Spleen (tissue), 11 donors: ENCODE data around the gene ZFHX2. TPM values are rescaled to one million over a fixed set of nuclear protein-coding genes. Genes with fewer than 3 reads are reported as not detected.

Experiments
- DNase-seq: peaks from one replicate; pipeline ENCODE4 v3.0.0-alpha.2; 2020
- H3K27ac ChIP-seq, 8 donors: fragments of 200-600 bp; sonication (generic) in 7 of 8; 1 replicate in 4 of 8; 2 replicates in 4 of 8; pipeline versions ENCODE4 v1.5.0 to v1.8.0; 2016 to 2021; ENCODE audit warnings: inconsistent platforms in 4 of 8, mild to moderate bottlenecking in 4 of 8, moderate library complexity in 1 of 8
- H3K27me3 ChIP-seq, 7 donors: fragments of 200-600 bp; sonication (generic) in 6 of 7; replicated peaks in 1 of 7; 1 replicate in 4 of 7; 2 replicates in 3 of 7; pipeline versions ENCODE4 v1.5.0 to v1.8.0; 2016 to 2021; ENCODE audit warnings: inconsistent platforms in 3 of 7, mild to moderate bottlenecking in 1 of 7
- H3K36me3 ChIP-seq, 6 donors: fragments of 200-600 bp; sonication (generic) in 5 of 6; 1 replicate in 4 of 6; 2 replicates in 2 of 6; pipeline versions ENCODE4 v1.5.0 to v1.8.0; 2016 to 2021; ENCODE audit warnings: inconsistent platforms in 2 of 6
- H3K4me1 ChIP-seq, 6 donors: fragments of 200-600 bp; sonication (generic) in 5 of 6; 1 replicate in 3 of 6; 2 replicates in 3 of 6; pipeline versions ENCODE4 v1.5.0 to v1.8.0; 2016 to 2021; ENCODE audit warnings: inconsistent platforms in 3 of 6
- H3K4me3 ChIP-seq, 8 donors: fragments of 200-600 bp; sonication (generic) in 7 of 8; 1 replicate in 4 of 8; 2 replicates in 4 of 8; pipeline versions ENCODE4 v1.5.0 to v1.8.0; 2016 to 2021; ENCODE audit warnings: inconsistent platforms in 4 of 8, mild to moderate bottlenecking in 4 of 8, moderate library complexity in 2 of 8
- H3K9me3 ChIP-seq, 8 donors: fragments of 200-600 bp; sonication (generic) in 7 of 8; 1 replicate in 4 of 8; 2 replicates in 4 of 8; pipeline versions ENCODE4 v1.5.0 to v1.8.0; 2016 to 2021; ENCODE audit warnings: inconsistent platforms in 4 of 8
- POLR2A ChIP-seq, 3 donors: fragments of 450-650 bp; IDR thresholded peaks; one replicate each; pipeline ENCODE4 v1.5.1; 2017; ENCODE audit warnings: antibody characterized with exemption in 3 of 3, mild to moderate bottlenecking in 1 of 3
- POLR2AphosphoS5 ChIP-seq, 3 donors: sonication (generic); formaldehyde crosslinking; IDR thresholded peaks; one replicate each; pipeline ENCODE4 v1.5.1; 2017; ENCODE audit warnings: antibody characterized with exemption in 3 of 3
- WGBS, 5 donors: extraction: QIAGEN DNeasy Blood & Tissue Kit in 3 of 5; methylation state at CpG; one replicate each; pipeline versions ENCODE4 v1.1.5 to v1.1.7; 2013 to 2018; 5-methylcytosine and 5-hydroxymethylcytosine counted together
- intact Hi-C: fragments of 100-400 bp; cut with DNase I; formaldehyde crosslinking; loops from one replicate; pipeline ENCODE4 v1.15.0; 2023; ENCODE audit warnings: low total_unique reads
- polyA plus RNA-seq, 3 donors: library from polyadenylated mRNA; stranded (reverse); fragments of 200-250 nt; gene quantifications; one replicate each; pipeline ENCODE4 v1.2.1, GENCODE V29; 2013
- total RNA-seq, 7 donors: library from RNA; depleted of rRNA in 3 of 7; stranded (reverse); fragments of >200 nt in 3 of 7; fragmentation: NEBNext Ultra II Directional in 4 of 7; extraction: Animal tissue kit (Norgen Biotek cat#: 25700) in 4 of 7; gene quantifications; one replicate each; pipeline versions ENCODE4 v1.1.0 to v1.2.1, GENCODE V29; 2016 to 2021
- TF ChIP-seq, protein P1 (sequence below), 11 experiments: fragments of 200-600 bp in 7 of 11; fragments of 450-650 bp in 4 of 11; sonication (generic) in 4 of 11; IDR thresholded peaks in 8 of 11; conservative IDR thresholded peaks in 3 of 11; 1 replicate in 7 of 11; 2 replicates in 4 of 11; pipeline versions ENCODE4 v1.4.0 to v1.8.0; 2016 to 2021; ENCODE audit warnings: antibody characterized with exemption in 11 of 11, inconsistent platforms in 4 of 11, mild to moderate bottlenecking in 1 of 11
- donor health status: healthy with polysubstance abuse.
- donor health status: DM: no; HTN: no; CAD: no; lungs with moderate emphysema.
- donor health status: DM: no; HTN: no; CAD: no.
- donor health status: Bipolar disorder and iron deficiency.
- donor health status: healthy.
- donor health status: DM: no; HTN: no; CAD: no.
- donor health status: DM: yes; HTN: yes; CAD: no.

ZFHX2 gene
- total and polyA plus RNA-seq, 10 donors, result 0.09 to 2.9 (median 1.0) TPM

DNA sequence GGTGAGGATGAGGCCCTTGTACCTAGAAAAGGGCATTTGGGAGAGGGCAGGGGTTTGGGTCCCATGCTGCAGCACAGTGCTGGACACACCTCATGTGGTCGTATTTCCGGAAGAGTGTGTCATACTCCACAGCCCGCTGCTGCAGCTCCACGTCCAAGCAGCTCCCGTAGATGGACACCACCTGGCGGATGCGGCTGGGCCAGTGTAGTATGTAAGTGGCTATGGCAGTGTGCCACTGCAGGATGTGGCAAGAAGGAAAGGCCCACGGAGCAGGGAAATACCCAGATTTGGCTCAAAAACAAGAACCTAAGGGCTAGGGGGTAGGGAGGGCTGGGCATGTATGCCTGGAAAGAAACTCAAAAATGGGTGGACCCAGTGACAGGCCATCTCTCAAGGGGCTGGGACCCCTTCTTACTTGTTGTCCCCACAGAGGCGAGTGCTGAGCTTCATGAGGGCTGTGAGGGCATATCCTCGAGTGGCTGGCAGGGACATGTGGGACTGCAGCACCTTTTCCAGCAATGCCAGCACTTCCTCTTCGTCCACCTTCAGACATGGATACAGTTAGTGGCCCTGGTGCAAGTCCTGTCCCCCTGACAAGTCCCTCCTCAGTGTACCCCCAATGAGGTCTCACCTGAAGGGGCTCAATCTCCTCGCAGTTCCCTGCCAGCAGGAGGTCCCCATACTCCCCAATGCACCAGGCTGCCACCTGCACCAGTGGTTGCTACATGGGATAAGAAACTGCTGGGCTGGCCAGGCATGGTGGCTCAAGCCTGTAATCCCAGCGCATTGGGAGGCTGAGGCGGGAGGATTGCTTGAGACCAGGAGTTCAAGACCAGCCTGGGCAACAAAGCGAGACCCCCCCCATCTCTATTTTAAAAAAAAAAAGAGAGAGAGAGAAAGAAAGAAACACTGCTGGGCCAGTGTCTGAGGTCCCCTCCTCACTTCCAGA is 10.6 kb upstream of the ZFHX2 start:
- intact Hi-C loops, result loop anchor here (5.0 to 10.0 kb wide), 2 partner anchors 85 to 237 kb away; partner anchors contain the start of gene PABPN1
- H3K9me3 ChIP-seq, result no peaks in the 10 kb centered on the region
- H3K36me3 ChIP-seq, result peaks cover 0 to 85% (median 72%) of the 10 kb centered on the region in 6 donors
- peak overlapping the region in 3 of 8 donors; percentile 2 to 23 (median 16) for H3K27ac ChIP-seq
- TF ChIP-seq POLR2AphosphoS5 (IDR thresholded peaks at IDR 0.05), result peak; percentile 37 to 62 (median 48)
- TF ChIP-seq, protein P1, sequence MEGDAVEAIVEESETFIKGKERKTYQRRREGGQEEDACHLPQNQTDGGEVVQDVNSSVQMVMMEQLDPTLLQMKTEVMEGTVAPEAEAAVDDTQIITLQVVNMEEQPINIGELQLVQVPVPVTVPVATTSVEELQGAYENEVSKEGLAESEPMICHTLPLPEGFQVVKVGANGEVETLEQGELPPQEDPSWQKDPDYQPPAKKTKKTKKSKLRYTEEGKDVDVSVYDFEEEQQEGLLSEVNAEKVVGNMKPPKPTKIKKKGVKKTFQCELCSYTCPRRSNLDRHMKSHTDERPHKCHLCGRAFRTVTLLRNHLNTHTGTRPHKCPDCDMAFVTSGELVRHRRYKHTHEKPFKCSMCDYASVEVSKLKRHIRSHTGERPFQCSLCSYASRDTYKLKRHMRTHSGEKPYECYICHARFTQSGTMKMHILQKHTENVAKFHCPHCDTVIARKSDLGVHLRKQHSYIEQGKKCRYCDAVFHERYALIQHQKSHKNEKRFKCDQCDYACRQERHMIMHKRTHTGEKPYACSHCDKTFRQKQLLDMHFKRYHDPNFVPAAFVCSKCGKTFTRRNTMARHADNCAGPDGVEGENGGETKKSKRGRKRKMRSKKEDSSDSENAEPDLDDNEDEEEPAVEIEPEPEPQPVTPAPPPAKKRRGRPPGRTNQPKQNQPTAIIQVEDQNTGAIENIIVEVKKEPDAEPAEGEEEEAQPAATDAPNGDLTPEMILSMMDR (IDR thresholded peaks at IDR 0.05 in 8 of 11, conservative IDR thresholded peaks at IDR 0.05 in 3 of 11), result no peak
- no peak for TF ChIP-seq POLR2A (IDR thresholded peaks at IDR 0.05)
- DNase-seq, result no peak
- H3K27me3 ChIP-seq, result no peaks in the 10 kb centered on the region
- WGBS, 5 donors, result 76 to 91% (median 85%) methylated on average over 15 of the region's 15 CpGs
- H3K4me1 ChIP-seq, result peaks cover 6 to 79% (median 34%) of the 10 kb centered on the region in 6 donors
- H3K4me3 ChIP-seq, result no peak overlapping the region

DNA sequence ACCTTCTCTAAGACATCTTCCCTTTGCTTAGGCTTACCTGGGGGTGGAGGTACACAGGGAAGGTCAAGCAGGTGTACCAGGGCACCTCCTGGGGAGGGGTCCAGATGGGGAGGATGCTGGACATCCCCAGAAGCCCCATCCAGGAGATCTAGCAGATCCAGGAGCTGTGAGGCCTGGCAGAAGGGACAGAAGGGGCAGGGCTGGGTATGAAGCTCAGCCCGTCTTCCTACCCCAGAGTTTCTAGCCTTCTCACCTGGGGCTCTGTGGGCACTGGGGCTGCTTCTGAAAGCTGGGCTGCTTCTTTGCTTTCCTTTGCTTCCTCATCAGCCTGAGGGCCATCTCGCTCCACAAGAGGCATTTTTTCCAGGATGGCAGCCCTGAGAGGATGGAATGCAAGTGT is 9.7 kb upstream of the ZFHX2 start:
- DNase-seq, result no peak
- Histone ChIP-seq H3K27ac (no peak overlapping the region), H3K27me3 (no peaks in the 10 kb centered on the region), H3K9me3 (no peaks in the 10 kb centered on the region), H3K4me3 (no peak overlapping the region), H3K36me3 (peaks cover 0 to 85% (median 72%) of the 10 kb centered on the region in 6 donors), H3K4me1 (peaks cover 7 to 79% (median 34%) of the 10 kb centered on the region in 6 donors)
- WGBS, 5 donors, result 83 to 97% (median 89%) methylated on average over 2 of the region's 2 CpGs
- peak in 1 of 3 donors; percentile 7 for TF ChIP-seq POLR2AphosphoS5 (IDR thresholded peaks at IDR 0.05)
- TF ChIP-seq, protein P1 (IDR thresholded peaks at IDR 0.05 in 8 of 11, conservative IDR thresholded peaks at IDR 0.05 in 3 of 11), result no peak
- intact Hi-C loops, result loop anchor here (5.0 to 10.0 kb wide), 2 partner anchors 84 to 236 kb away; partner anchors contain the start of gene PABPN1

DNA sequence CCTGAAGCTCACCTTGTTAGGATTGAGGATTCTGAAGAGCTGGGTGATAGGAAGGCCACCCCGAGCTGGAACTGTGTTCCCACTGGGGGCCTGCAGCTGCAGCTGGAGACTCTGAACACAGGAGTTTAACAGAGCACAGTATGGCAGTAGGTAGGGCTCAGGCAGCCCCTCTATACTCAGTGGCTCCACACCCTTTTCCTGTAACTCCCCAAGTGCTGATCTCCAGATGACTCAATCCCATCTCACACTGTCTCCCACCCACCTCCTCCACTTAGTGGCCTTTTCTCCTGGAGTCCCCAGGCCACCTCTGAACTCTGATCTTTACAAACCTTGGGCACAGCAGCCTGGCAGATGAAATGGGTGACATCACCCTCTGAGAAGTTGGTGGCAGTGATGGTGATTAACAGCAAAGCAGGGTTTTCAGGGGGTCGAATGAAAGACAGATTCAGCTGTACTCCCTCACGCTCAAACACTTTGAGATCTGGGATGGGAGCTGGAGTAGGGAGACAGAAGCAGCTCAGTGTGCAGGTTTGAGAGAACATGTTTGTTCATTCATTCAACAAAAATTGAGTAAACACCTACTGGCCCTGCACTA is 8.5 kb upstream of the ZFHX2 start:
- DNase-seq, result no peak
- intact Hi-C loops, result loop anchor here (5.0 to 10.0 kb wide), 2 partner anchors 83 to 235 kb away; partner anchors contain the start of gene PABPN1
- Histone ChIP-seq H3K27ac (peak overlapping the region in 1 of 8 donors; percentile 0), H3K4me1 (peaks cover 10 to 78% (median 39%) of the 10 kb centered on the region in 6 donors), H3K9me3 (no peaks in the 10 kb centered on the region), H3K36me3 (peaks cover 0 to 72% (median 62%) of the 10 kb centered on the region in 6 donors), H3K27me3 (no peaks in the 10 kb centered on the region), H3K4me3 (no peak overlapping the region)
- TF ChIP-seq, protein P1 (IDR thresholded peaks at IDR 0.05 in 8 of 11, conservative IDR thresholded peaks at IDR 0.05 in 3 of 11), result no peak
- no peak for TF ChIP-seq POLR2A (IDR thresholded peaks at IDR 0.05)
- TF ChIP-seq POLR2AphosphoS5 (IDR thresholded peaks at IDR 0.05), result no peak
- 85 to 96% (median 87%) methylated on average over 3 of the region's 3 CpGs for WGBS, 5 donors
